GM20000 (cell line): ENCODE results near the gene MTCL3.

Source experiments
- DNase-seq: peaks from one replicate; pipeline ENCODE4 v3.0.0; 2012; ENCODE audit warnings: low spot score
- TF ChIP-seq, protein P1 (sequence below): IDR thresholded peaks from 2 replicates; pipeline ENCODE4 v1.5.1; 2012; ENCODE audit warnings: mild to moderate bottlenecking, control low read depth; ENCODE audit errors: extremely low read depth, missing control alignments

MTCL3 gene

GRCh38 chr6:127482325-127482724, 36.8 kb downstream of the MTCL3 start:
- DNase-seq: no peak
- TF ChIP-seq, protein P1, sequence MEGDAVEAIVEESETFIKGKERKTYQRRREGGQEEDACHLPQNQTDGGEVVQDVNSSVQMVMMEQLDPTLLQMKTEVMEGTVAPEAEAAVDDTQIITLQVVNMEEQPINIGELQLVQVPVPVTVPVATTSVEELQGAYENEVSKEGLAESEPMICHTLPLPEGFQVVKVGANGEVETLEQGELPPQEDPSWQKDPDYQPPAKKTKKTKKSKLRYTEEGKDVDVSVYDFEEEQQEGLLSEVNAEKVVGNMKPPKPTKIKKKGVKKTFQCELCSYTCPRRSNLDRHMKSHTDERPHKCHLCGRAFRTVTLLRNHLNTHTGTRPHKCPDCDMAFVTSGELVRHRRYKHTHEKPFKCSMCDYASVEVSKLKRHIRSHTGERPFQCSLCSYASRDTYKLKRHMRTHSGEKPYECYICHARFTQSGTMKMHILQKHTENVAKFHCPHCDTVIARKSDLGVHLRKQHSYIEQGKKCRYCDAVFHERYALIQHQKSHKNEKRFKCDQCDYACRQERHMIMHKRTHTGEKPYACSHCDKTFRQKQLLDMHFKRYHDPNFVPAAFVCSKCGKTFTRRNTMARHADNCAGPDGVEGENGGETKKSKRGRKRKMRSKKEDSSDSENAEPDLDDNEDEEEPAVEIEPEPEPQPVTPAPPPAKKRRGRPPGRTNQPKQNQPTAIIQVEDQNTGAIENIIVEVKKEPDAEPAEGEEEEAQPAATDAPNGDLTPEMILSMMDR: no peak

DNA sequence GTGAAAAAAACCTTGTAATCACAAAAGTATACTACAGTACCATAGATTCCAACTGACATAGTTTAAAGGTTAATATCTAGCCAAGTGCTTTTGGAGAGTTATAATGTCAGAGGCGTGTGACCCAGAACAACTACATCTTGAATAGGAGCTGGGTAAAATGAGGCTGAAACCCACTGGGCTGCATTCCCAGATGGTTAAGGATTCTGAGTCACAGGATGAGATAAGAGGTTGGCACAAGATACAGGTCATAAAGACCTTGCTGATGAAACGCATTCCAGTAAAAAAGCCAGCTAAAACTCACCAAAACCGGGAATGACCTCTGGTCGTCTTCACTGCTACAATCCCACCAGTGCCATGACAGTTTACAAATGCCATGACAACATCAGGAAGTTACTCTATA, 37.5 kb downstream of the MTCL3 start:
- TF ChIP-seq, protein P1: no peak
- DNase-seq: no peak

DNA sequence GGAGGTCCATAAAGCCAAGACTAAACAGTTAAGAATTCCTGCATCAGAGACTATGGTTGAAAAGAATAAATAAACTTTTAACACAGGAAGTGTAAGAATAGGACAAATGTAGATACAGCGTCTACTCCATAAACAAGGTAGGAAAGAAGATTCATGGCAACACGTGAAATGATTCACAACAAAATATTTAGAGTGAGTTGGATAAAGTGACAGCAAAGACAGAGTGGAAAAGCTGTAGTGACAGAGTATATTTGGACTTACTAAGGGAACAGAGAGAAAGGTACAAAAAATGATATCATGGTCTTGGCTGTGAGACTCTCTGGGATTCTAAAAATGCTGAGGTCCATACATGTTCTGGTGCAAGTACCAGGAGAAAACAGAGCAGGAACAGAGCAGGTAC, 38.0 kb downstream of the MTCL3 start:
- no peak for DNase-seq
- TF ChIP-seq, protein P1: no peak

GRCh38 chr6:127477658-127478057, 41.5 kb downstream of the MTCL3 start:
- no peak for DNase-seq
- TF ChIP-seq, protein P1: no peak

- TF ChIP-seq, protein P1: no peak
- no peak for DNase-seq
Measured at GRCh38 chr6:127475823-127476176, 43.3 kb downstream of the MTCL3 start.

DNA sequence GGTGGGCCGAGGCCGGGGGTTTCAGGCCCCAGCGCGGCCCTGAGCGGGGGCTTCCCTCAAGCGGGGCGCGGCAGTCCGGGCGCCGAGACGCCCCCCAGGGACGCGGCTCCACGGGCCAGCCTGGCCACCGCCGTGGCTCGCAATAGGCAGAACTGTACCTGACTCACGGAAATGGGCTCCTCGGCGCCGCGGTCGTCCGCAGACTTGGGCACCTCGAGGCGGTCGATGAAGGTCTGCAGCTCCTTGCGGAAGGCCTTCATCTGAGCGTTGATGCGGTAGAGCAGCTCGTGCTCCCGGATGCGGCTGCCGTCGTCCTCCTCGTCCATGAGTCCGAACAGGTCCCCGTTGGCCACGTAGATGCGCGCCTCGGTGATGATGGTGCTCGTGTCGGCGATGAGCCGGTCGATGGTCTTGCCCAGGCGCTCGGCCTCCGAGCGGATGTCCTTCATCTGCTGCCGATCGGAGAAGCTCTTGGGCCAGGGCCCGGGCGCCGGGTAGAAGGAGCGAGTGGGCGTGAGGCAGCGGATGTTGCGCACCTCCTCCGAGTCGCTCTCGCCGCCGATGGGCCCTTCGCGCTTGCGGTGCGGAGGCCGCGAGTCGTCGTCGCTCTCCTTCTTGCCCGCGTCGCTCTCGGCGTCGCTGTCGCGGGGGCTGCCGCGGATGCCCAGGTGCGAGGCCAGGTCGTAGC, 43.9 kb downstream of the MTCL3 start:
- no peak for DNase-seq
- TF ChIP-seq, protein P1: no peak

DNA sequence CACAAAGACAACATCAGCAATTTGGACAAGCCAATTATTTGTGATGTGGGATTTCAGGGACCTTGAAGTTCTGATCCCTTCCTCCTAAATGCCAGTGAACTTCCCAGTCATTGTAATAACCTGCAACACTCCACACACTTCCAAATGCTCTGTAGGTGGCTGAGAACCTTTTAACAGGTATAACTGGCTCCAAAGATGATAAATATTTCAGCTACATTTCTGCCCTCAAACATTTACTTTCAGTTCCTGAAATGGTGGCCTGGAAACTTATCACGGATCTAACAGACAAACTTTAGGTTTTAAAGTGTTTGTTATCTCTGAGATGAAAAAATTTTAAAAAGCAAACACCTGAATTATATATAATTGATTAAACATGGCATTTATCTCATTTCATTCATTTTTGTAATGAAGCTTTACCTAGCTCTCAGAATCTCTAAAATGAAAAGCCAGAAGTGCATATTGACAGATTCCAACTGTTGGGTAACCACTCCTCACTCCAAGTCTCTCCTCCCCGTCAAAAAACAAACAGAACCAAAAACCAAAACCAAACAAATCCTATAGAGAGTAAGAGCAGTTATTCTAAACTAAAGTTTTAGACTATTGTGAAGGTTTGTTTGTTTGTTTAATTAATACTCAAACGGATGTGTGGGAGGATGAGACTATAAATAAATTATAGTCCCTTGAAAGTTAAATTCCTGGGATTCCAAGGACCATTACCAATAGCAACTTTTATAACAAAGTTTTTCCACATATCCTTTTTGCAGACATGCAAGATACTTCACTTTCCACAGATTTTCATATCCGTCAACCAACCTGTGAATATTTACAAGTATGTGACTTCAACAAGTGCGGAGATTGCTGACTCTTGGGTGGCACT, 47.5 kb downstream of the MTCL3 start:
- no peak for DNase-seq
- TF ChIP-seq, protein P1: no peak
